K562 (cell line): ENCODE data around the gene FBXW11. TPM values are rescaled to one million over a fixed set of nuclear protein-coding genes. Genes with fewer than 3 reads are reported as not detected.

Source experiments
- ATAC-seq: fragments of 200-7000 bp; cut with Tn5 transposase; 3 replicates; pipeline ENCODE4 v1.9.1; 2020; ENCODE audit warnings: moderate library complexity
- BruUV-seq: library from RNA; stranded (reverse); fragments of 400-500 nt; replicated peaks from 2 replicates; lab custom pipeline; 2021; lab: Mats Ljungman, UMichigan
- CTCF ChIA-PET: fragments of 300-600 bp; formaldehyde crosslinking; extraction: SDS; loops from one replicate; lab custom pipeline; 2021; ENCODE audit warnings: low intra/inter-chr PET ratio; lab: Yijun Ruan, JAX
- POLR2A ChIA-PET: fragments of 300-600, 350-650 bp; sonication (Branson Sonifier 250); formaldehyde crosslinking; extraction: SDS; loops from one replicate; lab custom pipeline; 2021; ENCODE audit warnings: antibody characterized with exemption, inconsistent platforms; lab: Yijun Ruan, JAX
- DNase-seq, 4 experiments: peaks; one replicate each; pipeline versions ENCODE4 v3.0.0 to v3.0.0-alpha.2; 2011 to 2018; ENCODE audit warnings: low spot score in 3 of 4, mixed read lengths in 3 of 4; ENCODE audit errors: extremely low read depth in 1 of 4
- FAIRE-seq: peaks from 2 replicates; lab custom pipeline; 2011; peaks lifted over from hg19 to GRCh38; lab: Jason Lieb, UNC
- H2AFZ ChIP-seq: 2 replicates; pipeline ENCODE4 v1.6.0; 2011; ENCODE audit warnings: low read depth, low read length, control low read depth, inconsistent platforms
- H3K27ac ChIP-seq: fragments of 200-600 bp; 3 replicates; pipeline ENCODE4 v1.8.0; 2011; ENCODE audit warnings: low read depth, mild to moderate bottlenecking, control low read depth, inconsistent platforms, low read length, moderate library complexity, mixed read lengths; ENCODE audit errors: extremely low read depth
- H3K27me3 ChIP-seq, 2 experiments: fragments of 300-600 bp in 1 of 2; 2 replicates in 1 of 2; 3 replicates in 1 of 2; pipeline versions ENCODE4 v1.6.0 to v1.8.0; 2011; ENCODE audit warnings: inconsistent platforms in 2 of 2, low read length in 2 of 2, mild to moderate bottlenecking in 1 of 2, mixed read lengths in 1 of 2, moderate library complexity in 1 of 2; ENCODE audit not compliant: control insufficient read depth in 2 of 2, insufficient read depth in 2 of 2
- H3K36me3 ChIP-seq: fragments of 300-600 bp; 3 replicates; pipeline ENCODE4 v1.8.0; 2011; ENCODE audit warnings: mild to moderate bottlenecking, low read length, inconsistent platforms; ENCODE audit not compliant: control insufficient read depth, insufficient read depth
- H3K4me1 ChIP-seq, 2 experiments: fragments of 200-600 bp in 1 of 2; replicated peaks in 1 of 2; 2 replicates in 1 of 2; 3 replicates in 1 of 2; pipeline versions ENCODE4 v1.5.1 to v1.8.0; 2011; ENCODE audit warnings: inconsistent platforms in 2 of 2, low read length in 2 of 2, mild to moderate bottlenecking in 1 of 2, mixed read lengths in 1 of 2, moderate library complexity in 1 of 2; ENCODE audit not compliant: control insufficient read depth in 2 of 2, insufficient read depth in 2 of 2
- H3K4me2 ChIP-seq: 2 replicates; pipeline ENCODE4 v1.6.1; 2011; ENCODE audit warnings: low read length, control low read depth, inconsistent platforms, mixed read lengths; ENCODE audit not compliant: insufficient read depth
- H3K4me3 ChIP-seq: fragments of 200-600 bp; sonication (generic), shearing (Covaris generic); 2 replicates; pipeline ENCODE4 v1.5.1; 2016; ENCODE audit warnings: control low read depth, inconsistent platforms
- H3K79me2 ChIP-seq: fragments of 200-600 bp; 3 replicates; pipeline ENCODE4 v1.8.0; 2011; ENCODE audit warnings: low read length, inconsistent platforms; ENCODE audit not compliant: control insufficient read depth, insufficient read depth
- H3K9ac ChIP-seq, 2 experiments: 2 replicates each; pipeline versions ENCODE4 v1.6.0 to v1.6.1; 2011; ENCODE audit warnings: low read depth in 2 of 2, low read length in 2 of 2, control low read depth in 1 of 2, inconsistent platforms in 1 of 2, mild to moderate bottlenecking in 1 of 2, mixed read lengths in 1 of 2; ENCODE audit not compliant: insufficient read depth in 1 of 2
- H3K9me1 ChIP-seq: one replicate; pipeline ENCODE4 v1.6.0; 2011; ENCODE audit warnings: inconsistent platforms, mild to moderate bottlenecking, low read length, moderate library complexity; ENCODE audit not compliant: control insufficient read depth, insufficient read depth
- H3K9me3 ChIP-seq: replicated peaks from 2 replicates; pipeline ENCODE4 v1.5.1; 2011; ENCODE audit warnings: low read depth, low read length, inconsistent platforms; ENCODE audit not compliant: control insufficient read depth, insufficient read depth
- H4K20me1 ChIP-seq: replicated peaks from 2 replicates; pipeline ENCODE4 v1.6.1; 2011; ENCODE audit warnings: low read length, inconsistent platforms, mixed read lengths; ENCODE audit not compliant: control insufficient read depth, insufficient read depth
- CTCF ChIP-seq, 3 experiments: IDR thresholded peaks in 2 of 3; conservative IDR thresholded peaks in 1 of 3; 2 replicates each; pipeline ENCODE4 v1.5.1; 2011 to 2012; ENCODE audit warnings: low read length in 3 of 3, mild to moderate bottlenecking in 3 of 3, control low read depth in 2 of 3, improper control_type of control experiment in 1 of 3, inconsistent platforms in 1 of 3, low read depth in 1 of 3, mixed read lengths in 1 of 3, moderate library complexity in 1 of 3; ENCODE audit not compliant: insufficient read depth in 2 of 3
- CTCFL ChIP-seq: IDR thresholded peaks from 2 replicates; pipeline ENCODE4 v1.6.1; 2011; ENCODE audit warnings: borderline replicate concordance, low read depth, mild to moderate bottlenecking, moderate library complexity, low read length; ENCODE audit not compliant: insufficient read depth, poor library complexity, severe bottlenecking
- ERF ChIP-seq: fragments of 450-650 bp; formaldehyde crosslinking; IDR thresholded peaks from 2 replicates; pipeline ENCODE4 v1.4.0; 2020; ENCODE audit warnings: mild to moderate bottlenecking, mixed read lengths
- IFI16 ChIP-seq: fragments of 250-450 bp; sonication (Bioruptor Pico); IDR thresholded peaks from 2 replicates; pipeline ENCODE4 v2.1.2; 2022; ENCODE audit warnings: mild to moderate bottlenecking, inconsistent platforms
- RAD21 ChIP-seq, 2 experiments: fragments of 250-450 bp in 1 of 2; fragments of 450-650 bp in 1 of 2; sonication (Bioruptor Pico) in 1 of 2; formaldehyde crosslinking in 1 of 2; IDR thresholded peaks in 1 of 2; conservative IDR thresholded peaks in 1 of 2; 2 replicates each; pipeline versions ENCODE4 v1.4.0 to v1.8.0; 2020 to 2022; ENCODE audit warnings: mild to moderate bottlenecking in 2 of 2, moderate library complexity in 1 of 2
- WGBS: fragments of 100-300 bp; shearing (Covaris generic); methylation state at CpG from one replicate; pipeline ENCODE4 v1.1.6; 2016; ENCODE audit warnings: low coverage, mixed read lengths; ENCODE audit not compliant: insufficient coverage; ENCODE audit errors: missing lambda C conversion rate; 5-methylcytosine and 5-hydroxymethylcytosine counted together
- in situ Hi-C: fragments of 300-500 bp; cut with MboI; formaldehyde crosslinking; loops from 4 replicates; pipeline ENCODE4 v1.15.0; 2018; ENCODE audit warnings: inconsistent platforms, mixed read lengths
- intact Hi-C: fragments of 100-400 bp; cut with micrococcal nuclease; formaldehyde crosslinking; loops from 2 replicates; pipeline ENCODE4 v1.14.2; 2022
- polyA plus RNA-seq, 8 experiments: library from polyadenylated mRNA; depleted of rRNA in 4 of 8; stranded (reverse) in 5 of 8; unstranded in 3 of 8; fragments of >200 nt; fragmentation: Nextera tagmentation in 2 of 8; fragmentation: Illumina TruSeq in 1 of 8; extraction: Ambion mirVana in 2 of 8; extraction: Trizol in 1 of 8; gene quantifications; 2 replicates each; pipeline versions ENCODE4 v1.2.1 to v1.2.3, GENCODE V29; 2011 to 2014; ENCODE audit warnings: inconsistent platforms in 1 of 8, missing spikeins in 1 of 8
- total RNA-seq, 7 experiments: library from RNA; depleted of rRNA in 6 of 7; stranded (reverse); fragments of >200 nt in 6 of 7; fragmentation: Illumina TruSeq in 2 of 7; extraction: Trizol in 2 of 7; gene quantifications; 2 replicates each; pipeline versions ENCODE4 v1.2.1 to v1.2.3, GENCODE V29; 2011 to 2021; ENCODE audit warnings: low replicate concordance in 1 of 7

Gene FBXW11
- total and polyA plus RNA-seq, 9 of the 15 experiments (the other 6 are each of a cell fraction or from before 2014, with no cell fraction given) = 3.0 to 28.6 (median 23.6) TPM

GRCh38 chr5:171927345-171927941 is 79.0 kb downstream of the FBXW11 start:
- no peak overlapping the region for H3K9ac ChIP-seq
- intact Hi-C loops (no loop called here), in situ Hi-C loops (no loop called here)
- H3K36me3 ChIP-seq = no peaks in the 10 kb centered on the region
- no peak overlapping the region for H3K4me2 ChIP-seq
- H3K27me3 ChIP-seq = no peaks in the 10 kb centered on the region
- TF ChIP-seq RAD21 (CRISPR knock-in tag; conservative IDR thresholded peaks at IDR 0.05 in 1 of 2, IDR thresholded peaks at IDR 0.05 in 1 of 2) = 0 out of 4 replicates have a peak, but pooled peaks of 1 of the 2 experiments have one; percentile 7
- TF ChIP-seq CTCFL = peak; percentile 12
- peak in 2 of 3 experiments; percentile 45 to 48; a peak in 4 of 6 replicates for TF ChIP-seq CTCF (IDR thresholded peaks at IDR 0.05 in 2 of 3, conservative IDR thresholded peaks at IDR 0.05 in 1 of 3; ENCODE audit: insufficient read depth in 2 of 3, low read depth in 1 of 3, low read length in 3 of 3)
- TF ChIP-seq ERF = no peak
- no peak for TF ChIP-seq IFI16 (CRISPR knock-in tag)
- H3K27ac ChIP-seq = no peak overlapping the region
- no peaks in the 10 kb centered on the region for H4K20me1 ChIP-seq
- ChIA-PET CTCF (no interaction called here), POLR2A (no interaction called here)
- ATAC-seq (no peak), FAIRE-seq (peak; percentile 77), DNase-seq (peak in 1 of 4 experiments; percentile 10)
- BruUV-seq = no TSS peak
- H3K9me1 ChIP-seq = no peaks in the 10 kb centered on the region
- no peak overlapping the region for H3K4me3 ChIP-seq
- H3K9me3 ChIP-seq = no peaks in the 10 kb centered on the region
- no peak overlapping the region for H2AFZ ChIP-seq
- H3K4me1 ChIP-seq = no peaks in the 10 kb centered on the region
- H3K79me2 ChIP-seq = peaks cover 32% of the 10 kb centered on the region; the same call in 2 of the 3 replicates
- WGBS = 29% methylated on average over 3 of the region's 3 CpGs
